HepG2 (cell line): Measurements from ENCODE around the gene DNAL4. TPM values are rescaled to one million over a fixed set of nuclear protein-coding genes. Genes with fewer than 3 reads are reported as not detected.

Source experiments
- ATAC-seq: fragments of 200-7000 bp; cut with Tn5 transposase; 3 replicates; pipeline ENCODE4 v1.9.1; 2020; ENCODE audit warnings: mild to moderate bottlenecking, moderate library complexity
- BruUV-seq: library from RNA; stranded (reverse); fragments of 400-500 nt; replicated peaks from 2 replicates; lab custom pipeline; 2021; lab: Mats Ljungman, UMichigan
- CTCF ChIA-PET: fragments of 300-600 bp; formaldehyde crosslinking; extraction: SDS; loops from one replicate; lab custom pipeline; 2021; ENCODE audit warnings: low total read pairs, inconsistent platforms, low intra/inter-chr PET ratio; lab: Yijun Ruan, JAX
- POLR2A ChIA-PET: fragments of 350-600 bp; sonication (Branson Sonifier 250); formaldehyde crosslinking; loops from one replicate; lab custom pipeline; 2020; ENCODE audit warnings: antibody characterized with exemption, inconsistent platforms; lab: Yijun Ruan, JAX
- DNase-seq: peaks from one replicate; pipeline ENCODE4 v3.0.0-alpha.2; 2015; ENCODE audit warnings: low spot score
- FAIRE-seq: peaks from 3 replicates; lab custom pipeline; 2011; peaks lifted over from hg19 to GRCh38; lab: Jason Lieb, UNC
- H2AFZ ChIP-seq: one replicate; pipeline ENCODE4 v1.6.1; 2011; ENCODE audit warnings: low read length, inconsistent platforms
- H3K27ac ChIP-seq: fragments of 300-600 bp; 3 replicates; pipeline ENCODE4 v1.8.0; 2011; ENCODE audit warnings: mixed run types, mild to moderate bottlenecking, mixed read lengths, low read length, inconsistent platforms; ENCODE audit not compliant: insufficient read depth; ENCODE audit errors: extremely low read length
- H3K27me3 ChIP-seq, 2 experiments: fragments of 200-600 bp in 1 of 2; 2 replicates in 1 of 2; 3 replicates in 1 of 2; pipeline versions ENCODE4 v1.6.0 to v1.8.0; 2011; ENCODE audit warnings: low read length in 2 of 2, mild to moderate bottlenecking in 2 of 2, moderate library complexity in 2 of 2, inconsistent platforms in 1 of 2; ENCODE audit not compliant: insufficient read depth in 2 of 2, control insufficient read depth in 1 of 2
- H3K36me3 ChIP-seq, 2 experiments: fragments of 200-600 bp in 1 of 2; replicated peaks in 1 of 2; 2 replicates in 1 of 2; 3 replicates in 1 of 2; pipeline versions ENCODE4 v1.5.1 to v1.8.0; 2011; ENCODE audit warnings: low read length in 2 of 2, inconsistent platforms in 1 of 2; ENCODE audit not compliant: insufficient read depth in 2 of 2, control insufficient read depth in 1 of 2
- H3K4me1 ChIP-seq: 2 replicates; pipeline ENCODE4 v1.5.1; 2012; ENCODE audit warnings: low read length, inconsistent platforms; ENCODE audit not compliant: insufficient read depth
- H3K4me2 ChIP-seq: 2 replicates; pipeline ENCODE4 v1.6.0; 2011; ENCODE audit warnings: low read depth, low read length, inconsistent platforms
- H3K4me3 ChIP-seq, 3 experiments: fragments of 200-600 bp in 1 of 3; sonication (generic), shearing (Covaris generic) in 1 of 3; replicated peaks in 1 of 3; 2 replicates each; pipeline ENCODE4 v1.5.1; 2011 to 2016; ENCODE audit warnings: low read length in 3 of 3, inconsistent platforms in 2 of 3, low read depth in 2 of 3, mild to moderate bottlenecking in 2 of 3, control low read depth in 1 of 3, mixed read lengths in 1 of 3; ENCODE audit not compliant: insufficient read depth in 1 of 3
- H3K79me2 ChIP-seq: one replicate; pipeline ENCODE4 v1.6.1; 2011; ENCODE audit warnings: low read length, inconsistent platforms; ENCODE audit not compliant: insufficient read depth
- H3K9ac ChIP-seq: 2 replicates; pipeline ENCODE4 v1.6.0; 2011; ENCODE audit warnings: mild to moderate bottlenecking, low read depth, low read length, inconsistent platforms; ENCODE audit not compliant: insufficient read depth
- H3K9me3 ChIP-seq: 2 replicates; pipeline ENCODE4 v1.5.1; 2012; ENCODE audit warnings: mild to moderate bottlenecking, low read length
- H4K20me1 ChIP-seq: 2 replicates; pipeline ENCODE4 v1.6.0; 2011; ENCODE audit warnings: inconsistent platforms, mild to moderate bottlenecking, low read length, moderate library complexity; ENCODE audit not compliant: insufficient read depth
- AKAP8 ChIP-seq: sonication (generic); formaldehyde crosslinking; IDR thresholded peaks from 2 replicates; pipeline ENCODE4 v1.5.1; 2020; ENCODE audit warnings: mild to moderate bottlenecking, missing genetic modification reagents
- ATF6 ChIP-seq: sonication (generic); formaldehyde crosslinking; conservative IDR thresholded peaks from 2 replicates; pipeline ENCODE4 v1.4.0; 2020; ENCODE audit warnings: missing genetic modification reagents
- CCAR2 ChIP-seq: fragments of 200-400 bp; formaldehyde crosslinking; optimal IDR thresholded peaks from 2 replicates; pipeline ENCODE3; 2018; ENCODE audit warnings: low read depth, mild to moderate bottlenecking, low read length, moderate library complexity
- EHMT2 ChIP-seq: fragments of 200-600 bp; sonication (generic); IDR thresholded peaks from 2 replicates; pipeline ENCODE4 v1.7.0; 2017; ENCODE audit warnings: antibody characterized with exemption, low read depth, low read length, borderline replicate concordance
- FUBP1 ChIP-seq: sonication (generic); formaldehyde crosslinking; IDR thresholded peaks from 2 replicates; pipeline ENCODE4 v1.5.1; 2020; ENCODE audit warnings: missing genetic modification reagents, mild to moderate bottlenecking, borderline replicate concordance
- KDM3A ChIP-seq: IDR thresholded peaks from 2 replicates; pipeline ENCODE4 v1.6.1; 2018; ENCODE audit warnings: low read depth, missing compliant biosample characterization
- KDM6A ChIP-seq: IDR thresholded peaks from 2 replicates; pipeline ENCODE4 v1.6.1; 2016; ENCODE audit warnings: low read depth
- RCOR2 ChIP-seq: IDR thresholded peaks from 2 replicates; pipeline ENCODE4 v1.6.1; 2016; ENCODE audit warnings: missing biosample characterization, missing genetic modification reagents
- SMARCE1 ChIP-seq: fragments of 450-650 bp; IDR thresholded peaks from 2 replicates; pipeline ENCODE4 v1.6.1; 2017; ENCODE audit warnings: borderline replicate concordance
- TRIM24 ChIP-seq: sonication (generic); formaldehyde crosslinking; IDR thresholded peaks from 2 replicates; pipeline ENCODE4 v1.8.0; 2022; ENCODE audit warnings: mild to moderate bottlenecking, missing genetic modification reagents
- ZBTB26 ChIP-seq: IDR thresholded peaks from 2 replicates; pipeline ENCODE4 v1.6.1; 2016; ENCODE audit warnings: missing compliant biosample characterization, missing genetic modification reagents, borderline replicate concordance
- ZNF558 ChIP-seq: sonication (generic); formaldehyde crosslinking; IDR thresholded peaks from 2 replicates; pipeline ENCODE4 v1.9.0; 2022; ENCODE audit warnings: mild to moderate bottlenecking, missing genetic modification reagents, borderline replicate concordance
- ZNF577 ChIP-seq: sonication (generic); formaldehyde crosslinking; IDR thresholded peaks from 2 replicates; pipeline ENCODE4 v1.4.0; 2020; ENCODE audit warnings: mild to moderate bottlenecking, low read depth, missing genetic modification reagents, borderline replicate concordance
- ZUFSP ChIP-seq: sonication (generic); formaldehyde crosslinking; IDR thresholded peaks from 2 replicates; pipeline ENCODE4 v1.9.0; 2021; ENCODE audit warnings: missing genetic modification reagents, mild to moderate bottlenecking, borderline replicate concordance
- WGBS: methylation state at CpG from one replicate; pipeline ENCODE4 v1.1.6; 2017; ENCODE audit warnings: low lambda C conversion rate; 5-methylcytosine and 5-hydroxymethylcytosine counted together
- in situ Hi-C: cut with HindIII; loops from 2 replicates; pipeline ENCODE4 v1.10.0; 2017; ENCODE audit warnings: low pct_unique_long_range_greater_than_20kb; ENCODE audit not compliant: extremely low pct_ligation_motif_present
- intact Hi-C: fragments of 100-400 bp; cut with micrococcal nuclease; formaldehyde crosslinking; loops from one replicate; pipeline ENCODE4 v1.10.0; 2022; ENCODE audit not compliant: unreplicated experiment
- polyA plus RNA-seq, 8 experiments: library from polyadenylated mRNA; depleted of rRNA in 3 of 8; stranded (reverse) in 7 of 8; unstranded in 1 of 8; fragments of >200 nt; fragmentation: Illumina TruSeq in 4 of 8; extraction: Trizol in 4 of 8; gene quantifications; 2 replicates each; pipeline versions ENCODE4 v1.2.1 to v1.2.3, GENCODE V29; 2011 to 2016; ENCODE audit warnings: low read depth in 4 of 8, missing spikeins in 1 of 8, mixed read lengths in 1 of 8; ENCODE audit not compliant: insufficient read depth in 1 of 8
- total RNA-seq, 5 experiments: library from RNA; depleted of rRNA; stranded (reverse); fragments of >200 nt; fragmentation: Illumina TruSeq; extraction: Trizol; gene quantifications; 2 replicates each; pipeline ENCODE4 v1.2.3, GENCODE V29; 2016; ENCODE audit warnings: low read depth in 1 of 5

The DNAL4 gene
- total and polyA plus RNA-seq, 2 of the 13 experiments (the other 11 are each of a cell fraction or from before 2014, with no cell fraction given) = 8.0 to 10.7 TPM

- TF ChIP-seq KDM6A (CRISPR knock-in tag) = no peak
Observed at GRCh38 chr22:38767313-38767712, 26.6 kb downstream of the DNAL4 start (continued).

GRCh38 chr22:38766076-38766777 lies 27.7 kb downstream of the DNAL4 start:
- H3K27ac ChIP-seq = no peak overlapping the region
- TF ChIP-seq ZNF558 (CRISPR knock-in tag) (no peak), ZUFSP (CRISPR knock-in tag) (no peak), EHMT2 (no peak), RCOR2 (CRISPR knock-in tag) (no peak), SMARCE1 (no peak), CCAR2 (no peak), FUBP1 (CRISPR knock-in tag) (no peak), ZBTB26 (CRISPR knock-in tag) (0 out of 2 replicates have a peak, but pooled peaks have one; percentile 42), AKAP8 (CRISPR knock-in tag) (no peak), ZNF577 (no peak), TRIM24 (CRISPR knock-in tag) (no peak), KDM3A (no peak), ATF6 (no peak)

More at GRCh38 chr22:38766076-38766777, 27.7 kb downstream of the DNAL4 start:
- Histone ChIP-seq H3K27me3 (peaks cover 2 to 33% of the 10 kb centered on the region in 2 experiments; a peak in 4 of 5 replicates), H3K36me3 (no peaks in the 10 kb centered on the region), H3K4me2 (no peak overlapping the region), H2AFZ (no peak overlapping the region), H3K79me2 (no peaks in the 10 kb centered on the region), H3K9me3 (no peaks in the 10 kb centered on the region), H3K4me3 (no peak overlapping the region), H3K9ac (no peak overlapping the region), H3K4me1 (peaks cover 40% of the 10 kb centered on the region), H4K20me1 (no peaks in the 10 kb centered on the region)
- intact Hi-C loops (loop anchor here (1.0 to 10.0 kb wide), 3 partner anchors 33 to 239 kb away; partner anchors contain the start of gene NPTXR), in situ Hi-C loops (no loop called here)
- no TSS peak for BruUV-seq
- 28% methylated on average over 9 of the region's 14 CpGs for WGBS
- CTCF ChIA-PET = interaction anchor here (1.4 kb wide), 1 partner anchor 32 kb away, joined by 9 read pairs; no protein-coding TSS in a partner anchor
- ATAC-seq = peak; percentile 89
- POLR2A ChIA-PET = interaction anchor here (0.6 to 1.7 kb wide), 5 partner anchors 10 to 85 kb away, joined by 3 to 8 read pairs (median 5); partner anchors contain the start of genes SUN2 and TOMM22
- peak; percentile 72 for FAIRE-seq
- DNase-seq = peak; percentile 74
